OCI-LY7 (cell line): ENCODE data around the gene RNF220. TPM values are rescaled to one million over a fixed set of nuclear protein-coding genes. Genes with fewer than 3 reads are reported as not detected.

ENCODE experiments used
- BruUV-seq: library from RNA; stranded (reverse); fragments of 400-500 nt; replicated peaks from 2 replicates; lab custom pipeline; 2021; lab: Mats Ljungman, UMichigan
- CTCF ChIA-PET: fragments of 300-600 bp; sonication (Branson Sonifier 250); formaldehyde crosslinking; loops from one replicate; lab custom pipeline; 2022; ENCODE audit warnings: antibody characterized with exemption; ENCODE audit not compliant: unreplicated experiment; lab: Charles Lee
- POLR2A ChIA-PET: fragments of 300-600 bp; sonication (Branson Sonifier 250); formaldehyde crosslinking; loops from one replicate; lab custom pipeline; 2022; ENCODE audit warnings: antibody characterized with exemption; lab: Charles Lee
- DNase-seq: peaks from one replicate; pipeline ENCODE4 v3.0.0-alpha.2; 2015; ENCODE audit warnings: low spot score
- H2AFZ ChIP-seq: fragments of 200-600 bp; sonication (generic), shearing (Covaris generic); 2 replicates; pipeline ENCODE4 v1.6.1; 2014; ENCODE audit warnings: mild to moderate bottlenecking, antibody characterized with exemption, low read length, moderate library complexity
- H3K27ac ChIP-seq: fragments of 200-600 bp; sonication (generic); 2 replicates; pipeline ENCODE4 v1.5.1; 2014; ENCODE audit warnings: mixed run types, low read depth, mild to moderate bottlenecking, moderate library complexity, low read length, inconsistent platforms; ENCODE audit not compliant: poor library complexity, severe bottlenecking
- H3K36me3 ChIP-seq: fragments of 200-600 bp; sonication (generic); 2 replicates; pipeline ENCODE4 v1.6.1; 2014; ENCODE audit warnings: mild to moderate bottlenecking, antibody characterized with exemption, low read length, moderate library complexity, mixed read lengths; ENCODE audit not compliant: insufficient read depth
- H3K4me1 ChIP-seq: fragments of 200-600 bp; sonication (generic); 2 replicates; pipeline ENCODE4 v1.5.1; 2014; ENCODE audit warnings: mild to moderate bottlenecking, low read length; ENCODE audit not compliant: insufficient read depth, poor library complexity, severe bottlenecking
- H3K4me2 ChIP-seq: fragments of 200-600 bp; sonication (generic); 2 replicates; pipeline ENCODE4 v1.6.1; 2014; ENCODE audit warnings: mild to moderate bottlenecking, low read length
- H3K4me3 ChIP-seq: fragments of 200-600 bp; sonication (generic); 2 replicates; pipeline ENCODE4 v1.5.1; 2014; ENCODE audit warnings: mild to moderate bottlenecking, low read depth, low read length; ENCODE audit not compliant: poor library complexity, severe bottlenecking
- H3K79me2 ChIP-seq: fragments of 200-600 bp; sonication (generic); 2 replicates; pipeline ENCODE4 v1.6.1; 2016; ENCODE audit warnings: low read depth, mild to moderate bottlenecking, low read length, moderate library complexity, mixed read lengths; ENCODE audit not compliant: insufficient read depth
- H3K9me2 ChIP-seq: fragments of 200-600 bp; sonication (generic); 2 replicates; pipeline ENCODE4 v1.6.1; 2016; ENCODE audit warnings: mild to moderate bottlenecking, low read length, mixed read lengths; ENCODE audit not compliant: insufficient read depth
- H3K9me3 ChIP-seq: fragments of 200-600 bp; sonication (generic); 2 replicates; pipeline ENCODE4 v1.6.1; 2014; ENCODE audit warnings: mild to moderate bottlenecking, mixed run types, low read length, mixed read lengths
- H4K20me1 ChIP-seq: fragments of 200-600 bp; sonication (generic); 2 replicates; pipeline ENCODE4 v1.6.1; 2014; ENCODE audit warnings: mild to moderate bottlenecking, antibody characterized with exemption, low read length, moderate library complexity, mixed read lengths; ENCODE audit not compliant: insufficient read depth
- CTCF ChIP-seq: fragments of 200-600 bp; sonication (generic); conservative IDR thresholded peaks from 2 replicates; pipeline ENCODE4 v1.5.1; 2014; ENCODE audit warnings: mild to moderate bottlenecking, antibody characterized with exemption, low read length, moderate library complexity, mixed read lengths
- EZH2phosphoT487 ChIP-seq: fragments of 200-600 bp; sonication (generic); IDR thresholded peaks from 2 replicates; pipeline ENCODE4 v1.6.1; 2018; ENCODE audit warnings: low read depth, borderline replicate concordance, mild to moderate bottlenecking, mixed run types, antibody characterized with exemption, low read length, moderate library complexity, mixed read lengths
- intact Hi-C: fragments of 100-400 bp; cut with micrococcal nuclease; formaldehyde crosslinking; loops from one replicate; pipeline ENCODE4 v1.10.0; 2022; ENCODE audit not compliant: unreplicated experiment
- total RNA-seq, 2 experiments: library from RNA; depleted of rRNA in 1 of 2; stranded (reverse); fragments of >200 nt in 1 of 2; shearing (Covaris generic) in 1 of 2; gene quantifications; 2 replicates each; pipeline ENCODE4 v1.2.3, GENCODE V29; 2014 to 2022

The RNF220 gene
- total RNA-seq, 2 experiments from 2014 or later, result 82.3 to 85.5 TPM

GRCh38 chr1:44576456-44577150, 171.5 kb downstream of the RNF220 start:
- no peaks in the 10 kb centered on the region for H3K79me2 ChIP-seq
- no TSS peak for BruUV-seq
- DNase-seq, result no peak
- H3K4me3 ChIP-seq, result no peak overlapping the region
- H3K36me3 ChIP-seq, result no peaks in the 10 kb centered on the region
- H3K4me1 ChIP-seq, result no peaks in the 10 kb centered on the region
- TF ChIP-seq EZH2phosphoT487 (no peak), CTCF (no peak)
- intact Hi-C loops, result no loop called here
- POLR2A ChIA-PET, result no interaction called here
- no peaks in the 10 kb centered on the region for H4K20me1 ChIP-seq
- no peak overlapping the region for H3K4me2 ChIP-seq
- CTCF ChIA-PET, result no interaction called here
- no peak overlapping the region for H3K27ac ChIP-seq
- H3K9me2 ChIP-seq, result no peaks in the 10 kb centered on the region
- no peaks in the 10 kb centered on the region for H3K9me3 ChIP-seq
- H2AFZ ChIP-seq, result no peak overlapping the region

- Histone ChIP-seq H3K9me3 (no peaks in the 10 kb centered on the region), H3K27ac (no peak overlapping the region), H3K9me2 (no peaks in the 10 kb centered on the region), H4K20me1 (no peaks in the 10 kb centered on the region), H3K4me3 (no peak overlapping the region), H3K4me1 (no peaks in the 10 kb centered on the region), H2AFZ (no peak overlapping the region), H3K79me2 (no peaks in the 10 kb centered on the region), H3K4me2 (no peak overlapping the region), H3K36me3 (no peaks in the 10 kb centered on the region)
- CTCF ChIA-PET, result interaction anchor here (1.0 kb wide), 1 partner anchor 67 kb away, joined by 3 read pairs; no protein-coding TSS in a partner anchor
- no TSS peak for BruUV-seq
- intact Hi-C loops, result no loop called here
- TF ChIP-seq CTCF (no peak), EZH2phosphoT487 (no peak)
- DNase-seq, result no peak
- POLR2A ChIA-PET, result no interaction called here
Measured at GRCh38 chr1:44581205-44581604, 176.2 kb downstream of the RNF220 start.

GRCh38 chr1:44584167-44584566, 179.1 kb downstream of the RNF220 start:
- H3K4me2 ChIP-seq, result no peak overlapping the region
- no TSS peak for BruUV-seq
- H3K9me3 ChIP-seq, result no peaks in the 10 kb centered on the region
- no peak overlapping the region for H3K4me3 ChIP-seq
- ChIA-PET CTCF (no interaction called here), POLR2A (no interaction called here)
- no peak overlapping the region for H2AFZ ChIP-seq
- H4K20me1 ChIP-seq, result no peaks in the 10 kb centered on the region
- H3K36me3 ChIP-seq, result no peaks in the 10 kb centered on the region
- TF ChIP-seq EZH2phosphoT487, result no peak
- no peaks in the 10 kb centered on the region for H3K79me2 ChIP-seq
- no peak overlapping the region for H3K27ac ChIP-seq
- intact Hi-C loops, result no loop called here
- DNase-seq, result no peak
- H3K9me2 ChIP-seq, result no peaks in the 10 kb centered on the region
- H3K4me1 ChIP-seq, result no peaks in the 10 kb centered on the region
